BJ (cell line): Measurements from ENCODE around the gene CRYBG2. TPM values are rescaled to one million over a fixed set of nuclear protein-coding genes. Genes with fewer than 3 reads are reported as not detected.

Experiments
- CTCF ChIA-PET: fragments of 350-600 bp; formaldehyde crosslinking; extraction: SDS; loops from one replicate; lab custom pipeline; 2021; ENCODE audit warnings: antibody characterized with exemption, inconsistent platforms; lab: Yijun Ruan, JAX
- POLR2A ChIA-PET: fragments of 300-600 bp; sonication (Branson Sonifier 250); formaldehyde crosslinking; extraction: SDS; loops from one replicate; lab custom pipeline; 2021; ENCODE audit warnings: antibody characterized with exemption; lab: Charles Lee
- DNase-seq: peaks from one replicate; pipeline ENCODE4 v3.0.0-alpha.2; 2011; ENCODE audit warnings: low read depth
- H3K27me3 ChIP-seq: 2 replicates; pipeline ENCODE4 v1.6.0; 2011; ENCODE audit warnings: low read length; ENCODE audit not compliant: control insufficient read depth, insufficient read depth
- H3K36me3 ChIP-seq: 2 replicates; pipeline ENCODE4 v1.5.1; 2011; ENCODE audit warnings: low read length; ENCODE audit not compliant: control insufficient read depth, insufficient read depth
- H3K4me3 ChIP-seq: 2 replicates; pipeline ENCODE4 v1.5.1; 2011; ENCODE audit warnings: low read depth, mild to moderate bottlenecking, control low read depth, low read length
- CTCF ChIP-seq: IDR thresholded peaks from 2 replicates; pipeline ENCODE4 v1.5.1; 2011; ENCODE audit warnings: low read depth, mild to moderate bottlenecking, control low read depth, inconsistent platforms, low read length, moderate library complexity; ENCODE audit not compliant: insufficient read depth
- polyA plus RNA-seq: library from polyadenylated mRNA; depleted of rRNA; stranded (reverse); fragments of >200 nt; gene quantifications from 2 replicates; pipeline ENCODE4 v1.2.3, GENCODE V29; 2011

Gene CRYBG2
- polyA plus RNA-seq, 1 experiment: 0.44 TPM

GRCh38 chr1:26352338-26352679 lies 1.6 kb downstream of the CRYBG2 start:
- Histone ChIP-seq H3K27me3 (peaks cover 1% of the 10 kb centered on the region; the same call in 1 of the 2 replicates), H3K36me3 (no peaks in the 10 kb centered on the region), H3K4me3 (no peak overlapping the region)
- CTCF ChIA-PET: interaction anchor here (1.4 to 4.6 kb wide), 2 partner anchors 10 to 30 kb away, joined by 3 to 28 read pairs; no protein-coding TSS in a partner anchor
- POLR2A ChIA-PET: no interaction called here
- no peak for TF ChIP-seq CTCF
- DNase-seq: no peak

GRCh38 chr1:26351590-26352337 lies 2.2 kb downstream of the CRYBG2 start:
- Histone ChIP-seq H3K27me3 (0 out of 2 replicates have a peak, but pooled peaks cover 1% of the 10 kb centered on the region), H3K36me3 (no peaks in the 10 kb centered on the region), H3K4me3 (no peak overlapping the region)
- TF ChIP-seq CTCF: no peak
- POLR2A ChIA-PET: no interaction called here
- no peak for DNase-seq
- CTCF ChIA-PET: interaction anchor here (1.4 to 4.6 kb wide), 2 partner anchors 11 to 30 kb away, joined by 3 to 28 read pairs; no protein-coding TSS in a partner anchor

- CTCF ChIA-PET: interaction anchor here (1.9 to 4.6 kb wide), 2 partner anchors 12 to 75 kb away, joined by 7 to 28 read pairs; no protein-coding TSS in a partner anchor
These were observed 3.0 kb downstream of the CRYBG2 start for GRCh38 chr1:26350701-26351589.

GRCh38 chr1:26350343-26350700 lies 3.6 kb downstream of the CRYBG2 start:
- POLR2A ChIA-PET: interaction anchor here (0.6 kb wide), 1 partner anchor 175 kb away, joined by 3 read pairs; no protein-coding TSS in a partner anchor
- DNase-seq: no peak
- H3K4me3 ChIP-seq: no peak overlapping the region
- no peaks in the 10 kb centered on the region for H3K36me3 ChIP-seq
- 0 out of 2 replicates have a peak, but pooled peaks cover under 1% of the 10 kb centered on the region for H3K27me3 ChIP-seq
- no peak for TF ChIP-seq CTCF
- CTCF ChIA-PET: interaction anchor here (1.9 to 4.6 kb wide), 2 partner anchors 12 to 75 kb away, joined by 7 to 28 read pairs; no protein-coding TSS in a partner anchor

More at GRCh38 chr1:26350701-26351589, 3.0 kb downstream of the CRYBG2 start:
- TF ChIP-seq CTCF: no peak
- POLR2A ChIA-PET: no interaction called here
- Histone ChIP-seq H3K4me3 (no peak overlapping the region), H3K36me3 (no peaks in the 10 kb centered on the region), H3K27me3 (0 out of 2 replicates have a peak, but pooled peaks cover 1% of the 10 kb centered on the region)
- no peak for DNase-seq
